GM18502 (cell line): ENCODE results near the gene SPSB3.
A peak's percentile ranks its signal among the peaks of the same experiment; 100 is the strongest.

Experiments used
- ATAC-seq: cut with Tn5 transposase; IDR thresholded peaks from one replicate; pipeline ENCODE4 v1.9.1; 2021; ENCODE audit warnings: mild to moderate bottlenecking; ENCODE audit not compliant: unreplicated experiment, poor library complexity

Gene SPSB3

GRCh38 chr16:1790261-1790610, 7.9 kb upstream of the SPSB3 start:
- no peak for ATAC-seq

GRCh38 chr16:1789643-1790045, 7.3 kb upstream of the SPSB3 start:
- no peak for ATAC-seq

DNA sequence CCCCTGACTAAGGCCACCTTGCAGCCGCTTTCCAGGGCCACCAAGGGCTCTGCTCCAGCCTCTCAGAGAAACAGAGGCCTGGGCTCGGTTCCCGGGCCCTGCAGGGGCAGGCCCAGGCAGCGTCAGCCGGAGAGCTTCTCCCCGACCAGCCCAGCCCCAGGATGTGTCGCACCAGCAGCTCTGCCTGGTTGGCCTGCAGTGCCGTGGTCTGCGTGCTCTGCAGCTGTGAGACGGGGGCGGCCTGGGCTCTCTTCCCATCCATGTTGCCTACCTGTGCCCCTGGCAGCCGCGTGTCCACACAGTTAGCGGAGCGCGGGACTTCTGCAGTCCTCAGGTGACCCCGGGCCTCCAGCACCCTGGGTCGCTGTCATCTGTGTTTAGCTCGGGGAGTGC, 6.3 kb upstream of the SPSB3 start:
- no peak for ATAC-seq

DNA sequence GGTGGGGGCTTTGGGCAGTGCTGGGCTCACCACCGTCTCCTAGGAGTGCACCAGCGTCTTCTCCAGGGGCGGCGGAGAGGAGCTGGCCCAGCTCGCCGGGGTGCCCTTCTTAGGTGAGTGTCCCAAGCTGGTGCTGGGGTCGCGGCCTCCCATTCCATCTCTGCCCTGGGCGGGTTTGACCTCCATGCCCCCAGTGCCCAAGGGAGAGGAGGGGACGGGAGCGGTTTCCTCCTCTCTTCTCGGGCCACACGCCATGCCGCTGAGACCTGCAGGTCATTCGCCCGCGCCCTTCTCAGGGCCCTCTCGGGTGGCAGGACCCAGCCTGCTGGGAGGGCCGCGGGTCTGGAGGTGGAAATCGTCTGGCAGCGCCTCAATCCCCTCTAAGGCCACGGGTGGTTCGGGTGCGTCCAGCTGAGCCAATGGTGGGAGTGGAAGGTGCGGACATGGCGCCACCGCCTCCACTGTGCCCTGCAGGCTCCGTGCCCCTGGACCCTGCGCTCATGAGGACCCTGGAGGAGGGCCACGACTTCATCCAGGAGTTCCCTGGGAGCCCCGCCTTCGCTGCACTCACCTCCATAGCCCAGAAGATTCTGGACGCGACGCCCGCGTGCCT, 5.8 kb upstream of the SPSB3 start:
- no peak for ATAC-seq

DNA sequence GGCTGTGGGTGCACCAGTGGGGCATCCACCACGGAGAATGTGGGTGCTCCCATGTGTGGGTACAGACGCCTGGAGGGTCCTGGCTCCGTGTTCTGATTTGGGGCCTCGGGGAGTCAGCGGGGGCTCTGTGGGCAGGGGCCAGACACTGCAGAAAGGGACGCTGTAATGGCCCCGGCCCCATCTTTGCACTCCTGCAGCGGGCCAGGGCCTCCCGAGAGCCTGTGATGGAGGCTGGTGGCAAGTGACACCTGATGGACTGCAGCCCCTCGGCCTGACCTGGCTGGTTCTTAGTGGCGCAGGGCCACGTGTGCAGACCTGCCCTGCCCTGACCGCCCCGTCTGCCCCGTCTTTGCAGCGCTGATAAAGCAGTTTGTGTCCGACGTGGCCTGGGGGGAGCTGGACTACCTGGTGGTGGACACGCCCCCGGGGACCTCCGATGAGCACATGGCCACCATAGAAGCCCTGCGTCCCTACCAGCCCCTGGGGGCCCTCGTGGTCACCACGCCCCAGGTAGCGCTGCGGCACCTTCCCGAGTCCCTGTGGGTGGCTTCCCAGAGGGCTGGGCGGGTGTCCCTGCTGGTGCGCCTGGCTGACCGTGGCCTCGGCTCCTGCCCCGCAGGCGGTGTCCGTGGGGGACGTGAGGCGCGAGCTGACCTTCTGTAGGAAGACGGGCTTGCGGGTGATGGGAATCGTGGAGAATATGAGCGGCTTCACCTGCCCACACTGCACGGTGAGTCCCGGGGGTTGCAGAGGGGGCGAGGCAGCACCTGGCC, 5.1 kb upstream of the SPSB3 start:
- no peak for ATAC-seq

DNA sequence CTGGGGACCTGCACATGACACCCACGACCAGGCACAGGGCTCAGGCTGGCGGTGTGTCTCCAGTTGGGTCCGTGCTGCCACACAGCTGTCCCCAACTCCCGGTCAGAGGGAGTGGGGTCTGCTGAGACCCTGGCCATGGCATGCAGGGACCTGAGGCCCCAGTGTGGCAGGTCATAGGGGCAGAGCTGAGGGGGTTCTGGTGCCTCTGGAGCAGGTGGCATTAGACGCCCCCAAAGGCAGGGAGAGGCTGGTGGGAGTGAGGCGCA, 4.6 kb upstream of the SPSB3 start:
- no peak for ATAC-seq

DNA sequence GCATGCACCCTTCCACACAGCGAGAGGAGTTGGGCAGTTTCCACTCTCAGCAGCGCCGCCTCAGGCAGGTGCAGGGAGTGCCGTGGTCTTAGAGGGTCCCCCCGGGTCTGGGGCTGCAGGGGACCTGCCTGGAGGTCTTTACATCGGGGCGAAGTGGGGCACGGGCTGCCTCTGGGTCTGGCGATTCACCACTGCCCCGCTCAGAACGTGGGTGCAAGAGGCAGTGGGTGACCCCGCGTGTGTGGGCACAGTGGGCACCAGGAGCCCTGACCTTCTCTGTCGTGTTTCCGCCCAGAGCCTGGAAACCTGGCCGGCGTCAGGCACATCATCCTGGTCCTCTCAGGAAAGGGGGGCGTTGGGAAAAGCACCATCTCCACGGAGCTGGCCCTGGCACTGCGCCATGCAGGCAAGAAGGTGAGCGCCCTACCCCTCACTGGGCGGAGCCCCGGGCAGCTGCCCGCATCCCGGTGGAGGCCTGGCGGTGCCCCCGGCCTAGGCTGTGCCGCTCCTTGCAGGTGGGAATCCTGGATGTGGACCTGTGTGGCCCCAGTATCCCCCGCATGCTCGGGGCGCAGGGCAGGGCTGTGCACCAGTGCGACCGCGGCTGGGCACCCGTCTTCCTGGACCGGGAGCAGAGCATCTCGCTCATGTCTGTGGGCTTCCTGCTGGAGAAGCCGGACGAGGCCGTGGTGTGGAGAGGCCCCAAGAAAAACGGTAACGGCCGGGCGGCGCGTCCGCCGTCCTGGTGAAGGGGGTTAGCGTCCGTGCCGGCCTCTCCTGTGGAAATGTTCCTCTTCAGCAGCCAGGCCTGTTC, 4.1 kb upstream of the SPSB3 start:
- ATAC-seq: no peak

- no peak for ATAC-seq
These were observed 3.4 kb upstream of the SPSB3 start for GRCh38 chr16:1785846-1786170.

- no peak for ATAC-seq
These were observed 2.8 kb upstream of the SPSB3 start for GRCh38 chr16:1784977-1785845.

DNA sequence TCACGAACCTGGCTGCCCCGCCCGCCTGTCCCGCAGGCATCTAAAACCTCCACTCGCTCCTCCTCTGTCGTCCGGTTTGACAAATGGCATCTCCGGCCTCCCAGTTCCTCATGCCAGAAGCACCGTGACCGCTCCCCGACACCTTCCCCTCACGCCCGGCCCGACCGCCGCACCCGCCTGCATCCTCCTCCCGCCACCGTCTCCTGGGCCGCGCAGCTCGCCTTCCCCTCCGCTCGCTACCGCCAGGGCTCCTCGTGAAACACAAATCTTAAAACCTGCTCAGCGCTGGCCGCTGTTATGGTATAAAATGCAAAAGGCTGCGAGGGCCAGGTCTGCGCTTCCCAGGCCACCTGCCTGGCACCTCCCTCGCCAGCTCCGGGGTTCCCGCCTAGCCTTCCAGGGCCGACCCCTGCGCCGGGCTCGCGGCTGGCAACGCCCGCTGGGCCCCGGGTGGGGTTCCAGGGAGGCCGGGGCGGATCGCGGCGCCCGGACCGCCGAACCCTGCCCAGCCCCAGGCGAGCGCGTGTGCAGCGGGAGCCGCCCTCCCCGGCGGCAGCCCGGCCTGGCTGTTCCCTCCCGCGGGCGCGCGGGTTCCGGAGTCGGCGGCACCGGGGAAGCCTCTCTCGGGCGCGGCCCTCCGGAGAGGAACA, 488 bp downstream of the SPSB3 start:
- ATAC-seq: peak; percentile 7

- ATAC-seq: no peak
These were observed 1.1 kb downstream of the SPSB3 start for GRCh38 chr16:1781254-1781653.

- ATAC-seq: no peak
These were observed 1.7 kb downstream of the SPSB3 start for GRCh38 chr16:1780677-1781072.

DNA sequence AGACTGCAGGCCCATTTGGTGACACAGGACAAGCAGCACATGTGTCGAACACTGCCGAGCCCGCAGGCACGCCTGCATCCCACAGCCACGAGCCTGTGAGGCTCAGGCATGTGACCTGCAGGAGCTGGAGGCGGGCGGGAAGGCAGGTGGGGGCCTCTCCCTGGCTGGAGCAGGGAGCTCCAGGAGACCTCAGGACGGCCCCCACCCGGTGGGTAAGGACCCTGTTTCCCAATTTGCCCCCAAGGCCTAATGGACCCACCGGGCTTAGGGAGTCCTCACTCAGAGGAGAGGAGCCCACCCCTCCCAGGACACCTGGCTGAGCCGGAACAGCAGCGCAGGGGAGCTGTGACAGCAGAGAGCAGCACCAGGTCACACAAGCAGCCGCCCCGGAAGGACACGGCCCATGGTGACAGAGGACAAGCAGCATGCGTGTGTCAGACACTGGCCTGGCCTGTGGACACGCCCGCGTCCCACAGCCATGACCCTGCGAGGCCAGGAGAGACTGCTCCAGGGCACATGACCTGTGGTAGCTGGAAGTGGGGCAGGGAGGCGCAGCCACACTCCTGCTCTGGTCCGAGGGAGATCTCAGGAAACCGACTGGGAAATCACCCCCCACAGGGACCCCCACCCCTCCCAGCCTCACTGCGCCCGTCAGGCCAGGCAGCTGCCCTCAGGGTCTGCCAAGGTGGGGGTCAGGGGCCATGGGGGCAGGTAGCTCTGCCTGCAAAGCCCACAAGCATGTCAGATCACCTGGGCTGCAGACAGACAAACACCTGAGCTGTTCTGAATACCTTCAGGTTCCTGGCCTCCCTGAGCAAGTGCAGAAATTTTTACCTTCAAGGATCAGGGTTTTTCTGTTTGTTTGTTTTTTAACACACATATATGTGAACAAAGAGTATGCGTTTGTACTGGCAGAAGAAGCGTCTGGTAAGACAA, 2.4 kb downstream of the SPSB3 start:
- ATAC-seq: no peak

DNA sequence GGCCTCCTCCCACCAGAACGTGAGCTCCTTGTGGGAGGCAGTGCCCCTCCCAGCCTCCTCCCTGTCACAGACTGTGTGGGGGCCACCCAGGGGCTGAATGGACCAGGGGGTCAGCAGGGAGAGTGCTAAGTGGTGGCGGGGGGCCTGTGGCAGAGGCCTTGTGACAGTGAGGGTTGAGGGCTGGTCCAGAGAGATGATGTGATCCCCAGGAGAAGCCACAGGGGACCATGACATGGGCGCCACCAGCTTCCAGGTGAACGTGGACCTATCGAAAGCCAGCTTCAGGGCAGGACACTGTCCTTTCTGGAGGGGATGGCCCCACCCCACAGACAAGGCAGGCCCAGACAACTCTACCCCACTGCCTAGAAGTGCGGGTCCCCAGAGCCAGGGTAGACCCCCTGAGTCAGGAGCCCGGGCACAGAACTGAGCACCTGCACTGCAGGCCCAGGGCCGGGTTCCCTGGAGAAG, 3.1 kb downstream of the SPSB3 start:
- no peak for ATAC-seq

DNA sequence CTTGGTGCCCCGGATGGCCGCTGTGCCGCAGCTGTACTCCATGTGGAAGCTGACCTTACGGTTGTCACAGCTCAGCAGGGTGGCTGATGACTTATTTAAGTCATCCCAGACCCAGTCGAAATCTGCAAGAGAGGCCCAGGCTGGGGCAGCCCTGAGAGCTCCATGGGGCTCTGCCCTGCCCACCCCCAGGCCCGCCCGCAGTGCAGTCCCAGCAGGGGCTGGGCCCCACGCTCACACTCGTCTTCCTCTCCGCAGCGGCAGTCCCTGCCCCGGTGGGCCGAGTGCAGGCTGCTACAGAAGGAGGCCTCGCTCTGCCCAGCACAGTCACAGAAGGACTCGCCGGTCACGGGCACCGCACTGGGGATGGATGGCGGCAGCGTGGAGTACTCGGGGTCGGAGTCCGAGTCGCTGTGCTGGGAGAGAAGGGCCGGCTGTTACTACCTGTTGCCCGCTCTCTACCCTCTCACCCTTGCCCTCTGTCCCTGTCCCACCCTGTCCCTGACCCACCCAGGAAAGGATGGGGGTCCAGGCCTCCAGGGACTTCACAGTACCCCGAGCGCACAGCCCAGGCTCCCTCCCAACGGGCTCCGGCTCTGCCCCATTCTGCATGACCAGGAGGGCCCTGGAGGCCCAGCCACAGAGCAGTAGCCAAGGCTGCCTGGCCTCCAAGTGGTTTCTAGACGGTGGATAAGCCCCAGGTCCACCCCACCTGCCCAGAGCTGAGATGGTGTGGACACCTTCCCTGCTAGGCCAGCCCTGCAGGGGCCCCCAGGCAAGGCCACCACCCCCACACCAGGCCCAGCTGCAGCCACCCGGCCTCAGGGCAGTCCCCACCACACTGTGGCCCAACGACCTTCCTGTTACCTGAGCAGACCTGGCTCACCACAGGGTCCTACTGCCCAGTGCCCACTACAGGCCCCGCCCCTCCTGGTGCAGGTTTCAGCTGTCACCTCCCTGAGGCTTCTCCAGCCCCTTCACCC, 3.9 kb downstream of the SPSB3 start:
- no peak for ATAC-seq

DNA sequence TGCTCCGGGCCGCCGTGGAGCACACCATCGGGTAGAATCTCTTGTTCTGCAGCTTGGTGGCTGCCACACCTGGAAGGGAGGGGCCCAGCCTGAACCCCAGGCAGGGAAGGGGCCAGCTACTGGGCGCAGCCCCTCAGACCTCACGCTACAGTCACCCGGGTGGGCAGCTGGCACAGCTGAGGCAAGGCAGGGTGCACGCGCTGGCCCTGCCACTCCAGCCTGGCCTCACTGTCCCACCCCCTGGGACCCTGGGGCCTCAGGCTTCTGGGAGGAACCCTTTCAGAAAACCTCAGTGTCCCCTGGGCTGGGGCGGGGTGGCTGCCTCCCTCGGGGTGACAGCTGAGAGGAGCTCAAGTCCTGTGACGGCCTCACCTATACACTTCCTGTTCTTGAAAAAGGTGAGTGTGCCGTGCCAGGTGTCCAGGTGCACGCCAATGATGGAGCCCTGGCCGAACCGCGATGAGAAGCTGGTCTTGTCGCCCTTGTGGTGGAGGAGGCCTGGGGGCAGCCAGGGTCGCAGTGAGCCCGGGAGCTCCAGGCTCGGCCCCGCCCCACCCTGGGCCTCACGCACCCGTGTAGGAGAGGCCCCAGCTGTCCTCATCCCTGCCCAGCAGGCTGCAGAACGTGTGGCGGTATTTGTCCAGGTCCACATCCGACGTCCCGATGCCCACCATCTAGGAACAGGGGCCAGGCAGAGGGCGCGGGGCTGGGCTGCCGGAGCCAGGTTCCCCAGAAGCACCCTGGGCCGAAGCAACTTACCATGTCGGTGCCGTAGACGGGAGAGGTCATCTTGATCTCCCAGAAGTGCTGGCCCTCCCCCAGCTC, 4.8 kb downstream of the SPSB3 start:
- ATAC-seq: no peak

GRCh38 chr16:1776991-1777374, 5.4 kb downstream of the SPSB3 start:
- no peak for ATAC-seq

GRCh38 chr16:1776672-1776955, 5.8 kb downstream of the SPSB3 start:
- ATAC-seq: no peak
